HG02870 (cell line): ENCODE measurements around the gene PAX5.

Experiments used
- ATAC-seq: cut with Tn5 transposase; IDR thresholded peaks from one replicate; pipeline ENCODE4 v1.9.1; 2021; ENCODE audit warnings: mild to moderate bottlenecking, moderate library complexity; ENCODE audit not compliant: unreplicated experiment

PAX5 gene

GRCh38 chr9:36787709-36788108 lies 246.4 kb downstream of the PAX5 start:
- ATAC-seq = no peak
